SJCRH30 (cell line): ENCODE results near the gene ARHGEF16. TPM values are rescaled to one million over a fixed set of nuclear protein-coding genes. Genes with fewer than 3 reads are reported as not detected.
A peak's percentile ranks its signal among the peaks of the same experiment; 100 is the strongest.

Experiments used
- DNase-seq, 2 experiments: peaks; one replicate each; pipeline ENCODE4 v3.0.0-alpha.2; 2015 to 2020
- H3K27ac ChIP-seq: fragments of 250-450 bp; sonication (Bioruptor Pico); 2 replicates; pipeline ENCODE4 v1.5.1; 2020; ENCODE audit warnings: mild to moderate bottlenecking, moderate library complexity
- H3K27me3 ChIP-seq: fragments of 250-450 bp; sonication (Bioruptor Pico); 2 replicates; pipeline ENCODE4 v1.5.1; 2020; ENCODE audit warnings: mild to moderate bottlenecking, moderate library complexity
- H3K36me3 ChIP-seq: fragments of 250-450 bp; sonication (Bioruptor Pico); 2 replicates; pipeline ENCODE4 v1.5.1; 2020; ENCODE audit warnings: mild to moderate bottlenecking, moderate library complexity
- H3K4me1 ChIP-seq: fragments of 250-450 bp; sonication (Bioruptor Pico); 2 replicates; pipeline ENCODE4 v1.5.1; 2020; ENCODE audit warnings: mild to moderate bottlenecking, moderate library complexity
- H3K4me3 ChIP-seq: fragments of 250-450 bp; sonication (Bioruptor Pico); 2 replicates; pipeline ENCODE4 v1.5.1; 2020; ENCODE audit warnings: mild to moderate bottlenecking, moderate library complexity
- H3K9me3 ChIP-seq: fragments of 250-450 bp; sonication (Bioruptor Pico); replicated peaks from 2 replicates; pipeline ENCODE4 v1.5.1; 2020; ENCODE audit warnings: mild to moderate bottlenecking, moderate library complexity
- total RNA-seq: library from RNA; depleted of rRNA; stranded (reverse); fragments of >200 nt; shearing (Covaris generic); gene quantifications from 2 replicates; pipeline ENCODE4 v1.2.3, GENCODE V29; 2014; rRNA removed

The ARHGEF16 gene
- 0.18 and 0.57 TPM in 2 replicates for total RNA-seq

DNA sequence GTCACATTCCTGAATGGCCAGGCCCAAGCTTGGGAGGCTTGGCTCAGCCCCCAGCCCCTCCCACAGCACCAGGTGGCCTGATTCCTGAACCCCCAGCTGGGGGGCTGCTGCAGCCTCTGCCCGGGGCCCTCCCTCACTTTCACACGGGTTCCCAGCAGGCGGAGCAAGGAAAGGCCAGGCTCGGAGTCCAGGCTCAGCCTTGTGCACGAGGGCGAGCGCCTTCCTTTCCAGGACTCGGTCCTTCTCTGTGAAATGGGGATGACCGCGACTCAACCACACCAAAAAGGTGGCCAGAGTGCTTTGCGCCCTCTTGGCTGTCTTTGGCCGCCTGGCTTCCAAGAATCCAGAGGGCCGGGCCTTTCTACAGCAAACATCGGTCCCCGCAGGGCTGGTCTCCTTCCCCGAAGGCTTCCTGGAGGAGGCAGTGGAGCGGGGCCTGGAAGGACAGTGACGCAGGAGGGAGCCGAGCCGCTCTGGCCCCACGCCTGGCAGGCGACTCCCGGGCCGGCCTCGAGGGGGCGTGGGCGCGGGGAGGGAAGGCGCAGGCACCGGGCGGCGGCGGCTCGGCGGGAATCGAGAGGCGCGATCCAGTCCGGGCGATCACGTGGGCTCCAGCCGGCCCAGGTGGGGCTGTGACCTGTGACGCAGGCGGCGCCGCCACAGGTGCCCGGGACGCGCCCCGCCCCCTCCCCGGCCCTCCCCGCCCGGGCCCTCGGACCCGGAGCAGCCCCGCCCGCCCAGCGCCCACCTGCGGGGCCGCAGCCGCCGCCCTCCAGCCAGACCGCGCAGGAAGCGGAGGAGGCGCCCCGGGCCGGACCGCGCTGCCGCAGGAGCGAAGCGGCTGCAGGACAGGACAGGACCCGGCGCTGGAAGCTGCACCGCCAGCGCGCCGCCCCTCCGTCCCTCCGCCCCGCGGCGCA lies at the start of gene ARHGEF16:
ARHGEF16 (plus strand) TSS at position 775 of the 920 bp plus-strand sequence. CDS start 8,420 bp downstream, outside the sequence.
- no peak within 1 kb of the TSS for H3K27ac ChIP-seq
- H3K9me3 ChIP-seq: no peaks in the 10 kb centered on the region
- peaks cover 13% of the 10 kb centered on the region for H3K4me1 ChIP-seq
- H3K4me3 ChIP-seq: no peak within 1 kb of the TSS
- no peak for DNase-seq
- peaks cover 23% of the 10 kb centered on the region for H3K27me3 ChIP-seq
- no peaks in the 10 kb centered on the region for H3K36me3 ChIP-seq

DNA sequence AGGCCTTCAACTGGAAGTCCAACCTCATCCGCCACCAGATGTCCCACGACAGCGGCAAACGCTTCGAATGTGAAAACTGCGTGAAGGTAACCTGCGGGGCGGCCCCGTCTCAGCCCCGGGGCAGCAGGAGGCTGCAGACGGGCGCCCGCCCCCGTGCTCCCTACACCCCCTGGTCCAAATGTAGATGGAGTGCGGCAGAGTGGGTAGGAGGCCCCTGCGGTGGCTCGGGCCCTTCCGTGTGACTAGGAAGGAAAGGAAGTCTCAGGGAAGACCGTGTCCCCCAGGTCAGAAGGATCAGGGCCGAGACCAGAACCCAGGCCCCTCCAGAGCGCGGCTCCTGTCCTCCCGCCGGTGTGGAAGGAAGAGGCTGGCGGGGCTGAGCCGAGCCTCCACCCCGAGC lies 49.7 kb upstream of the ARHGEF16 start:
- peaks cover 14% of the 10 kb centered on the region for H3K27me3 ChIP-seq

DNA sequence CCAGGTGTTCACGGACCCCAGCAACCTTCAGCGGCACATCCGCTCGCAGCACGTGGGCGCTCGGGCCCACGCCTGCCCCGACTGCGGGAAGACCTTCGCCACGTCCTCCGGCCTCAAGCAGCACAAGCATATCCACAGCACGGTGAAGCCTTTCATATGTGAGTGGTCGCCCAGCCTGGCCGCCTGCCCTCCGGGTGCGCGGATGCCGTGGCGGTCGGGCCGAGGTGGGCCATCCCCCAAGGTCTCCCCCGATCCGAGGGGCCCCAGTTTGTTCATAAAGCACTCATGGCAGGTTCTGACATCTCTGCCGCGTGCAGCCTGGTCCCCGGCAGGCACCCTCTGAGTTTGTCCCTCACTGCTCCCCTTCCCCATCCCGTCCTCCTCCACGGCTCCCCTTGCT lies 49.0 kb upstream of the ARHGEF16 start:
- Histone ChIP-seq H3K9me3 (no peaks in the 10 kb centered on the region), H3K36me3 (no peaks in the 10 kb centered on the region), H3K27ac (no peak overlapping the region), H3K4me3 (no peak overlapping the region), H3K27me3 (peaks cover 14% of the 10 kb centered on the region), H3K4me1 (peaks cover 9% of the 10 kb centered on the region)
- DNase-seq: no peak

More for the DNA sequence above, 49.7 kb upstream of the ARHGEF16 start:
- peaks cover 9% of the 10 kb centered on the region for H3K4me1 ChIP-seq
- H3K4me3 ChIP-seq: no peak overlapping the region
- DNase-seq: no peak
- H3K36me3 ChIP-seq: no peaks in the 10 kb centered on the region
- H3K27ac ChIP-seq: no peak overlapping the region
- H3K9me3 ChIP-seq: no peaks in the 10 kb centered on the region

DNA sequence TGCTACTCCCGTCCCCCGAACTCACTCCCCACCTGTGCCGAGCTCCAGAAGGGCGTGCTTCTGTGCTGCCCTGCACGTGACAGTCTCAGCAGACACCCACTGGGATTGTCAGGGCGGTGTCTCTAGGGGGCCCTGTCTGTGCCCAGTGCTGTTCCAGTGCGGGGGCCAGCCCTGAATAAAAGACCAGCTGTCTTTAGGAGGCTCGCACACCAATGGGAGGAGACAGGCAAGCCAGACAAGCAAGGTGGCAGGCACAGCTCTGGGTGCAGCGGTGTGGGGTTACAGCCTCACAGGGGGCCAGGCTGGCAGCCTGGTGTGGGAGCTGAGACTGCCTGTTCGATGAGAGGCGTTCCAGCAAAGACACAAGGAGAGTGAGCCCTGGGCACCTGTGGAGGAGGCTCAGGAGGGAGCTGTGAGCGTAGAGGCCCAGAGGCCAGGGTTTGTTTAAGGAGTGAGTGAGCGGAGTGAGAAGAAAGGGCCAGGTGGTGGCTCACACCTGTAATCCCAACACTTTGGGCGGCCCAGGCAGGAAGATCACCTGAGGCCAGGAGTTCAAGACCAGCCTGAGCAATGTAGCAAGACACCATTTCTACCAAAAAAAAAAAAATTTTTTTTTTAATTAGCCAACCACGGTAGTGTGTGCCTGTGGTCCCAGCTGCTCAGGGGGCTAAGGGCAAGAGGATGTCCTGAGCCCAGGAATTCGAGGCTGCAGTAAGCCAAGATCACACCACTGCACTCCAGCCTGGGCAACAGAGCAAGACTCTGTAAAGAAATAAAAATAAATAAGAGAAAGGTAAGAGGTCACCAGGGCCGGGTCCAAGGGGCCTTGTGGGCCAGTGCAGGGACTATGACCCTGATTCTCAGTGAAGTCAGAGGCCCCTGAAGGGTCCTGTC lies 48.2 kb upstream of the ARHGEF16 start:
- no peaks in the 10 kb centered on the region for H3K9me3 ChIP-seq
- H3K36me3 ChIP-seq: no peaks in the 10 kb centered on the region
- H3K4me3 ChIP-seq: no peak overlapping the region
- peaks cover 14% of the 10 kb centered on the region for H3K27me3 ChIP-seq
- H3K27ac ChIP-seq: no peak overlapping the region
- DNase-seq: peak in 1 of 2 experiments; percentile 44
- H3K4me1 ChIP-seq: peaks cover 9% of the 10 kb centered on the region

DNA sequence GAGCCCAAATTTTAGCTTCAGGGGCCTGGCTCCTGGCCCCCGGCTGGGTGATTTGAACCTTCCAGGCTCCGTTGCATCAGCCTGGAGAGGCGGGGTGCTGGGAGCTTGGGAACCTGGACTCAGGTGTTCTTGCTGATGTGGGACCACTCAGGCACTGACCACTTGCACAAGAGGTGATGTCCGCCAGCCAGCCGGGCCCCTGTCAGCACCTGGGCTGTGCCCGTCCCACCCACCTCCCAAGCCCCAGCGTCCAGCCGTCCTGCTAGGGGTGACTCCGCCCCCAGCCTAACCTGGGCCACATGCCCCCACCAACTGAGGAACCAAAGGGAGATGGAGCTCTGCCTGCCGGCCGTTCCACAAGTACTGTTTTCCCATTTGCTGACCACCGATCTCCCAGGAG lies 47.4 kb upstream of the ARHGEF16 start:
- Histone ChIP-seq H3K36me3 (no peaks in the 10 kb centered on the region), H3K9me3 (no peaks in the 10 kb centered on the region), H3K4me3 (no peak overlapping the region), H3K27me3 (peaks cover 14% of the 10 kb centered on the region), H3K27ac (no peak overlapping the region), H3K4me1 (peaks cover 9% of the 10 kb centered on the region)
- DNase-seq: no peak

DNA sequence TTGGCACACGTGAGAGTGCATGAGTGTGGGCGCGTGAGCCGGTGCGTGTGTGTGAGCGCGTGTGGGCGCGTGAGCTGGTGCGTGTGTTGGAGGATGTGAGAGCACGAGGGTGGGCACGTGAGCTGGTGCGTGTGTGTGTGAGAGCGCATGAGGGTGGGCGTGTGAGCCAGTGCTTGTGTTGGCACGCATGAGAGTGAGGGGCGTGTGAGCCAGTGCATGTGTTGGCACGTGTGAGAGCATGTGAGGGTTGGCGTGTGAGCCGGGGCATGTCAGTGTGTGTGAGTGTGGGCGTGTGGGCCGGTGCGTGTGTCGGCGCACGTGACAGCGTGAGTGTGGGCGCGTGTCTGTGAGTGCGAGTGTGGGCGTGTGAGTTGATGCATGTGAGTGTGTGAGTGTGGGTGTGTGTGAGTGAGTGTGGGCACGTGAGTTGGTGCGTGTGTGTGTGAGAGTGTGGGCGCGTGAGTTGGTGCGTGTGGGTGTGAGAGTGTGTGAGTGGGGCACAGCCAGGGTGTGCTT lies 45.7 kb upstream of the ARHGEF16 start:
- Histone ChIP-seq H3K36me3 (no peaks in the 10 kb centered on the region), H3K27me3 (peaks cover 5% of the 10 kb centered on the region; the same call in 1 of the 2 replicates), H3K9me3 (no peaks in the 10 kb centered on the region), H3K4me1 (peaks cover 3% of the 10 kb centered on the region), H3K27ac (no peak overlapping the region), H3K4me3 (no peak overlapping the region)
- DNase-seq: no peak

DNA sequence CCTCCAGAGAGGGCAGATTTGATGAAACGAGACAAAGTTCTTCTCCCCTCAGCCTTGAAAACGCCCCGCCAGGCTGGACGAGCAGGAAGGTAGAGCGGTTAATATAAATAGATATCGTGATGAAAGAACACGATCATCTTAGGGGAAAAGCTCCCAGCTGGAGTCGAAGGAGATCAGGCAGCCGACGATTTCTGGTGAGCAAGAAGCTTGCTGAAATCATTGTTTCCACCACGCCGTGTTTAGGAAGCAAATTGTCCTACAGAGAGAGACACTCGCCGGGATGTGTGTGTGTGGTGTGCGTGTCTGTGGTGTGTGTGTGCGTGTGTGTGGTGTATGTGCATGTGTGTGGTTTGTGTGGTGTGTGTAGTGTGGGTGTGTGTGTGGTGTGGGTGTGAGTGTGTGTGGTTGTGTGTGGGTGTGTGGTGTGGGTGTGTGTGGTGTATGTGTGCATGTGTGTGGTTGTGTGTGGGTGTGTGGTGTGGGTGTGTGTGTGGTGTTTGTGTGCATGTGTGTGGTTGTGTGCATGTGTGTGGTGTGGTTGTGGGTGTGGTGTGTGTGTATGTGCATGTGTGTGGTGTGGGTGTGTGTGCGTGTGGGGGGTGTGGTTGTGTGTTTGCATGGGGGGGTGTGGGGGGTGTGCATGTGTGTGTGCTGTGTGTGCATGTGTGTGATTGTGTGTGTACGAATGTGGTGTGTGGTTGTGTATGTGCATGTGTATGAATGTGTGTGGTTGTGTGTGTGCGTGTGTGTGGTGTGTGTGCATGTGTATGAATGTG lies 44.9 kb upstream of the ARHGEF16 start:
- Histone ChIP-seq H3K27ac (no peak overlapping the region), H3K4me1 (no peaks in the 10 kb centered on the region), H3K27me3 (no peaks in the 10 kb centered on the region), H3K9me3 (no peaks in the 10 kb centered on the region), H3K4me3 (no peak overlapping the region), H3K36me3 (no peaks in the 10 kb centered on the region)
- no peak for DNase-seq

DNA sequence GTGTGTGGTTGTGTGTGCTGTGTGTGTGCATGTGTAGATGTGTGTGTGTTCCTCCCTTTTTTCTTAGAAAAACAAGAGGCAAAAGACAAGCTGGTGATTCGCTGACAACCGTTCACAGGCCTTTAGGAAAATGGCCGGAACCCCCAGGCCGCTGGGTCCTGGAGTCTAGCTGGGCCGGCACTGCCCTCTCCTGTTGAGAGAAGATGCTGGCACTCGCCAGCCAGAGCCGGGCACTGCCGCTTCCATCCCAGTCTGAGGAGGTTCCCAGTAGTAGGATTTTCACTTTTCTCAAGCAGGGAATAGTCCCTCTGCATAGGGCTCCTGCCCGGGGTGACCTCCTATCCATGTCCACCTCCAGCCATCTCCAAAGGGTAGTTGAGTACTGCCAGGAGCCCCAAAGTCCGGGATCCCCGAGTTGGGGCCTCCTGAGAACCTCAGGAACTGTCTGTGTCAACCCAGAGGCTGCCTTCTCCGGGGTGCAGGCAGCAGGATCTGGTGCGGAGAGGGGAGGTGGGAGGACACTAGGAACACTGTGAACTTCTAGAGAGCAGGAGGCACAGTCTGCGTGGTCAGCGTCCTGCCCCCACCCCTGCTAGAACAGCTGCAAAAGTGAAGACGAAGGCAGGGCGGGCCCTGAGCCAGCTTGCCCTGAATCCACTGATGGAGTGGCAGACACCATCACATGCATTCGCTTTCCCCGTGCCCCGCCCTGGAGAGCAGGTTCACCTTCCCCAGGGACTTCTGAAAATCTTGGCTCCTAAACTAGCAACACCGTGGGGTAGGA lies 44.1 kb upstream of the ARHGEF16 start:
- Histone ChIP-seq H3K27ac (no peak overlapping the region), H3K36me3 (no peaks in the 10 kb centered on the region), H3K4me3 (no peak overlapping the region), H3K9me3 (no peaks in the 10 kb centered on the region), H3K4me1 (no peaks in the 10 kb centered on the region), H3K27me3 (no peaks in the 10 kb centered on the region)
- peak; percentile 77 to 89 for DNase-seq

DNA sequence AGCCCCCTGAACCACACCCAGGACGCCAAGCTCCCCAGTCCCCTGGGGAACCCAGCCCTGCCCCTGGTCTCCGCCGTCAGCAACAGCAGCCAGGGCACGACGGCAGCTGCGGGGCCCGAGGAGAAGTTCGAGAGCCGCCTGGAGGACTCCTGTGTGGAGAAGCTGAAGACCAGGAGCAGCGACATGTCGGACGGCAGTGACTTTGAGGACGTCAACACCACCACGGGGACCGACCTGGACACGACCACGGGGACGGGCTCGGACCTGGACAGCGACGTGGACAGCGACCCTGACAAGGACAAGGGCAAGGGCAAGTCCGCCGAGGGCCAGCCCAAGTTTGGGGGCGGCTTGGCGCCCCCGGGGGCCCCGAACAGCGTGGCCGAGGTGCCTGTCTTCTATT lies 42.7 kb upstream of the ARHGEF16 start:
- no peak for DNase-seq
- Histone ChIP-seq H3K4me1 (no peaks in the 10 kb centered on the region), H3K4me3 (no peak overlapping the region), H3K36me3 (no peaks in the 10 kb centered on the region), H3K27ac (no peak overlapping the region), H3K9me3 (no peaks in the 10 kb centered on the region), H3K27me3 (no peaks in the 10 kb centered on the region)

DNA sequence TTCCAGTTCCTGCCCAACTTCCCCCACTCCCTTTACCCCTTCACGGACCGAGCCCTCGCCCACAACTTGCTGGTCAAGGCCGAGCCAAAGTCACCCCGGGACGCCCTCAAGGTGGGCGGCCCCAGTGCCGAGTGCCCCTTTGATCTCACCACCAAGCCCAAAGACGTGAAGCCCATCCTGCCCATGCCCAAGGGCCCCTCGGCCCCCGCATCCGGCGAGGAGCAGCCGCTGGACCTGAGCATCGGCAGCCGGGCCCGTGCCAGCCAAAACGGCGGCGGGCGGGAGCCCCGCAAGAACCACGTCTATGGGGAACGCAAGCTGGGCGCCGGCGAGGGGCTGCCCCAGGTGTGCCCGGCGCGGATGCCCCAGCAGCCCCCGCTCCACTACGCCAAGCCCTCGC lies 42.1 kb upstream of the ARHGEF16 start:
- no peaks in the 10 kb centered on the region for H3K9me3 ChIP-seq
- H3K36me3 ChIP-seq: no peaks in the 10 kb centered on the region
- H3K27me3 ChIP-seq: no peaks in the 10 kb centered on the region
- H3K4me1 ChIP-seq: no peaks in the 10 kb centered on the region
- H3K27ac ChIP-seq: no peak overlapping the region
- H3K4me3 ChIP-seq: no peak overlapping the region
- no peak for DNase-seq

DNA sequence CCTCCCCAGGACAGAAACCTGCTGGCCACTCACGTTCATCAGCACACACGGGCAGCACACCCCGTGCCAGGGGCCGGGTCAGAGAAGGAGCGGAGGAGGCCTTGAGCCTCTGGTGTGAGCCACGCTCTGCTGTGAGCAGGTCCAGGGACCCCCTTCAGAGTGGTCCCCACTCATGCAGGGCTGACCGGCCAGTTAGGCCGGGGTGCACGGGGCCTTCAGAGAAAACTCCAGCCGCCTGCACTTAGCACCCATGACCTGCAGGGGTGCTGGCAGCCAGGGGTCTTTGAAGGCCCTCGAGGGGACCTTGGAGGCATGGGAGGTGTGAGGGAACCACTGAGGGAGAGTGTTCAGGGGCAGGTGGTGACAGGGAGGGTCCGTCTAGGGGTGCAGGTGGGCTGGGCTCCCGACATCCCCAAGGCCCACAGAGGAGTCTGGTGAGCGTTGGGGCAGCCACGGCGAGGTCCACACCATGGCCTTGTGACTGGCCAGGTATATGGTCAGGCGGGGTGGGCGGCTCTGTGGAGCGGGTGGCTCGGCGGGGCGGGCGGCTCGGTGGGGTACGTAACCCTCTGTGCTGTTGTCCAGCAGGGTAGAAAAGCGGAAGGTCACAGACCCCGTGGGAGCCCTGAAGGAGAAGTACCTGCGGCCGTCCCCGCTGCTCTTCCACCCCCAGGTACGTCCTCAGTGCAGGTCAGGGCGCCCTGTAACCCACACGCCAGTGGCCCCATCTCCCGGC lies 40.3 kb upstream of the ARHGEF16 start:
- Histone ChIP-seq H3K4me1 (no peaks in the 10 kb centered on the region), H3K27me3 (no peaks in the 10 kb centered on the region), H3K4me3 (no peak overlapping the region), H3K9me3 (no peaks in the 10 kb centered on the region), H3K27ac (no peak overlapping the region), H3K36me3 (no peaks in the 10 kb centered on the region)
- DNase-seq: no peak

DNA sequence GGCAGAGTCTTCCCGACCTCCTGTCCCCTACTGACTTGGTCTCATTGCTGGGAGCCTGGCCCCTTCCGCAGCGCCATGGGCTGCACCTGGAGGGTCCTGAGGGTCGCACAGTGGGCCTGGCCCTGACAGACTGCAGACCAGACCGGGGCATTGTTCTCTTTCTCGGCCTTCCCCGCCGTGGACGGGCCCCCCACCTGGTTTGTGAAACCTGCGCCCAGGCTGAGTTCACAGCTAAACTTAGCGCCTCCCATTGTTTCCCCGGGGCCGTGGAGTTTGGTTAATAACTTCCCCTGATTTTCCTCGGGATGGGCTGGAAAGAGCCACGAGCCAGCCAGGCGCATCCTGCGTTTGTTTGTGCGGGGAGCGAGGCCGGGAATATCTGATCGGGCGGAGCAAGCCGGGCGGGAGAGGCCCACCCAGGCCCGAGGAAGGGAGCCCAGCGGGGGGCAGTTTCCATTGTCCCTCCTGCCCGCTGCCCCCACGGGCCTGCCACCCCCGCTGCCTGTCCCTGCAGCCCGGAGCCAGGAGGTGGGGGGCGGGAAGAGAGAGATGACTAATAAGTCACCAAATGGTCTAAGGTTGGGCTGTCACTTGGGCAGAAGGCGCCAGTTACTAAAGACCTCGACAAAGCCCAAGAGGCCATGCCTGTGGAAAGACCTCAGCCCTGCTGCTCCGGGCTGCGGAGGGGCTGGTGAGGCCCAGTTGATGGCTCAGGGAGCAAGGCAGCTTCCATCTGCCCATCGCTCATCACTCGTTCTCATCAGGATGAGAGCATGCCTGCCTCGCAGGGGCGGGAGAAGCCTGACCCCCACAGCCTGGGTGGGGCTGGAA lies 39.0 kb upstream of the ARHGEF16 start:
- H3K27me3 ChIP-seq: no peaks in the 10 kb centered on the region
- DNase-seq: no peak
- H3K36me3 ChIP-seq: no peaks in the 10 kb centered on the region
- no peak overlapping the region for H3K27ac ChIP-seq
- H3K9me3 ChIP-seq: no peaks in the 10 kb centered on the region
- H3K4me1 ChIP-seq: no peaks in the 10 kb centered on the region
- no peak overlapping the region for H3K4me3 ChIP-seq
